Choroid plexus epithelial cell (primary cell): ENCODE data around the gene SDCCAG8.
A peak's percentile ranks its signal among the peaks of the same experiment; 100 is the strongest.

Source experiments
- DNase-seq: peaks from one replicate; pipeline ENCODE4 v3.0.0-alpha.2; 2010; ENCODE audit warnings: low read depth
- H3K4me3 ChIP-seq: 2 replicates; pipeline ENCODE4 v1.5.1; 2011; ENCODE audit warnings: low read depth, mild to moderate bottlenecking, control low read depth, low read length, moderate library complexity
- CTCF ChIP-seq: conservative IDR thresholded peaks from 2 replicates; pipeline ENCODE4 v1.5.1; 2011; ENCODE audit warnings: low read depth, mild to moderate bottlenecking, control low read depth, inconsistent platforms, low read length, moderate library complexity

Gene SDCCAG8

DNA sequence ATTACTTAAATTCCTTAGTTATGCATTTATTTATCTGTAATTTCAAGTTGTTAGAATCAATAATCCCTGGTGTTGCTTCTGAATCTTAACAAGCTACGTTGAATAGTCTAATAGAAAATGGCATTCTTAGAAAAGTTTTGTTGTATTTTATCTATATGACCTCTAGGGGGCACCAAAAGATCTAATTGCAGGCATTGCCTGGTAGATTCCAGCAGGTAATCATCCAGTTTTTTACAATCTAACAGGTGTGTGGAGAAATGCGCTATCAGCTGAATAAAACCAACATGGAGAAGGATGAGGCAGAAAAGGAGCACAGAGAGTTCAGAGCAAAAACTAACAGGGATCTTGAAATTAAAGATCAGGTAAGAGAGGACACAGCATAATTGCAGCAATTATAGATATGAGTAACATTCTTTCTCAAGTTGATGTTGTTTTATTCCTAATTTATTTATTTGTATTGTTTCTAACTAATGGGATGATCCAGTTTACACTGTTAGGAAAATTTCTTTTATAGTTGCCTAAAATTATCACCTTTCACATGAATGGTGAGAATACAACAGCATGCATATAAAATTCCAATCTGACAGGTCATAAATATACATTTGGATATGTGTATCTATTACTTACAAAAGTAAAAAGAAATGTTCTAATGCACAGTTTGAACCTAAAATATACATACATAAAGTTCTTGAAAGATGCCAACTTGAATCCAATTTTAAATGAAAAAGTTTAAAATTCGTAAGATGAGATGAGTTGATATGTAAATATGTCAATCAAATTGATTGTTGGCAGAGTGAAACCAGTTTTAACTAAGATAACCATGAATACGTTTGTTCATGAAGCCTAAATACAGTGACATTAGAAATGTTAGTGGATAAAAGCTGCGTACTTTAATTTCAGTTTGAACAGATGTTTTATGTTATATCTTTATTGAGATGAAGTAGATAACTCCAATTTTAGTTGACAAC lies 88.4 kb downstream of the SDCCAG8 start:
- peak; percentile 67 for TF ChIP-seq CTCF
- DNase-seq, result peak; percentile 64
- no peak overlapping the region for H3K4me3 ChIP-seq

GRCh38 chr1:243345205-243345604 lies 89.4 kb downstream of the SDCCAG8 start:
- TF ChIP-seq CTCF, result peak; percentile 10
- no peak overlapping the region for H3K4me3 ChIP-seq
- DNase-seq, result peak; percentile 19

- H3K4me3 ChIP-seq, result no peak overlapping the region
- no peak for DNase-seq
- no peak for TF ChIP-seq CTCF
Measured at GRCh38 chr1:243346016-243346415, 90.2 kb downstream of the SDCCAG8 start.

DNA sequence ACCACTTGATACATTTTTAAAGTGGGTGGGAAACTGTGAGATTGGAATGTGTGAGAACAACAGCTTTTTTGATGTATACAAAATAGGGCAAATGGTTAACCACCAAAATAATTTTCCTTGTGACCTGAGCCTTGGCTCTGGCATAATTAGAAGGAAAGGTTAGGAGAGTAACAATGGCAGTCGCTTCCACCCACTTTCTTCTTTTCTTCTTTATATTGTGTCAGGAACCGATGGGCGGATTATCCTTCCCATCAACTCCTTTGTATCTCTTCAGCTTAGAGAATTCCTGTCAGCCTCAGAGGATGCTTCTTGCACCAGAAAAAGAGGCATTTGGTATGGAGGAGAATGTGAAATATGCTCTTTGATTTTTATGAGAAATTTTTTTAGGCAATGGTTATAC lies 90.6 kb downstream of the SDCCAG8 start:
- no peak for TF ChIP-seq CTCF
- DNase-seq, result no peak

DNA sequence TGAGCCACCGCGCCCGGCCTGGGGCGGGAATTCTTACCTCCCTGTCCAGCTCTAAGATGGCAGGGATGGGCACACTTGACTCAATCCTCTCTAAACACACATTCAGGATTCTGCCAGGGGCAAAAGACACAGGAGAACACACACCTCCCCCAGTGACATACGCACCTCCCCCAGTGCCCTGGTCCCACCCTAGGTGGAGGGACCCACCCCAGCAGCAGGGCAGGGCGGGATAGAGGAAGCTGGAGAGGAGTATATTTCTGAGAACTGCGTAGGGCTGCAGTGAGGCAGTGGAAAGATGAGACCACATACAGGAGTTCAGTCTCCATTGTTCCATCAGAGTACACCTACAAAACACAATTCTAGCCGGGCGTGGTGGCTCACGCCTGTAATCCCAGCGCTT lies 92.5 kb downstream of the SDCCAG8 start:
- TF ChIP-seq CTCF, result no peak
- DNase-seq, result no peak
- no peak overlapping the region for H3K4me3 ChIP-seq

More for the DNA sequence above, 90.6 kb downstream of the SDCCAG8 start:
- no peak overlapping the region for H3K4me3 ChIP-seq

DNA sequence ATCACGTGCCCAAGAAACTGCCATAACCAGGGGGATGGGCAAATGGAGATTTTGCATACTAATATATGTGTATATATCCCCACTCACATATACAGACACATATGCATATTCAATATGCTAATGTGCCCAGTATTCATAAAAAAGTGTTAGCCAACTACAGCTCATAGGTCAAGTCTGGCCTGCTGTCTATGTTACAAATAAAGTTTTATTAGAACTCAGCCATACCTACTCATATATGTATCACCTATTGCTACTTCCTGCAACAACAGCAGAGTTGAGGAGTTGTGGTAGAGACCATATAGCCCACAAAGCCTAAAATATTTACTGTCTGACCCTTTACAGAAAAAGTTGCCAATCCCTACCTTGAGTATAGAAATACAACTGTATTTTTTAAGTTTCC lies 93.3 kb downstream of the SDCCAG8 start:
- TF ChIP-seq CTCF, result no peak
- no peak overlapping the region for H3K4me3 ChIP-seq
- DNase-seq, result no peak

DNA sequence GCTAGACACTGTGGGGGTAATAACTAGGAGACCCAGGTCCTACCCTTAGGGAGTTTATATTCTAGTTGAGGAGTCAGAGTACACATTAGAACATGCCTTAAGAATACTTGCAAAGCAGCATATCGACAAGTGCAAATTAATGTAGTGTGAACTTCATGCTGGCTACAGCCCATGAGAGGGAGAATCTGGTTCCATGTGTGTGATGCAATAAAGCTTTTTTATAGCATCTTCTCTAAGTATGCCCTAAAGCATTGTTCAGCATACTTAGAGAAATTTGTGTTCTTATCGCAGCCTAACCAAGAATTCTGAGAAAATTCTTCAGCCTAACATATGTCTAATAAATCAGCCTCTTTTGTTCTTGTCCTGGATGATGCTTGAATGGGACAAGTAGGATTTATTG lies 95.5 kb downstream of the SDCCAG8 start:
- no peak for DNase-seq
- TF ChIP-seq CTCF, result no peak
- no peak overlapping the region for H3K4me3 ChIP-seq
